ENCODE results near the gene ERICH4.
"Not testable (repeated sequence)": the region's sequence is repeated elsewhere in the genome, so short reads cannot be mapped to it uniquely, and the experiment has no call there.

The ERICH4 gene

DNA sequence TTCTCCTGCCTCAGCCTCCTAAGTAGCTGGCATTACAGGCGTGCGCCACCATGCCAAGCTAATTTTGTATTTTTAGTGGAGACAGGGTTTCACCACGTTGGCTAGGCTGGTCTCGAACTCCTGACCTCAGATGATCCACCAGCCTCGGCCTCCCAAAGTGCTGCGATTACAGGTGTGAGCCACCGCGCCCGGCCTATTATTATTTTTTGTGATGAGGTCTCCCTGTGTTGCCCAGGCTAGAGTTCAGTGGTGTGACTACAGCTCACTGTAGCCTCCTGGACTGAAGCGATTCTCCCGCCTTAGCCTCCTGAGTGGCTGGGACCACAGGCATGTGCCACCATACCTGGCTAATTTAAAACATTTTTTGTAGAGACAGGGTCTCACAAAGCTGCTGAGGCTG lies 7.6 kb upstream of the ERICH4 start:
- DNase-seq (ENCODE audit: low read depth), result not testable (repeated sequence)

DNA sequence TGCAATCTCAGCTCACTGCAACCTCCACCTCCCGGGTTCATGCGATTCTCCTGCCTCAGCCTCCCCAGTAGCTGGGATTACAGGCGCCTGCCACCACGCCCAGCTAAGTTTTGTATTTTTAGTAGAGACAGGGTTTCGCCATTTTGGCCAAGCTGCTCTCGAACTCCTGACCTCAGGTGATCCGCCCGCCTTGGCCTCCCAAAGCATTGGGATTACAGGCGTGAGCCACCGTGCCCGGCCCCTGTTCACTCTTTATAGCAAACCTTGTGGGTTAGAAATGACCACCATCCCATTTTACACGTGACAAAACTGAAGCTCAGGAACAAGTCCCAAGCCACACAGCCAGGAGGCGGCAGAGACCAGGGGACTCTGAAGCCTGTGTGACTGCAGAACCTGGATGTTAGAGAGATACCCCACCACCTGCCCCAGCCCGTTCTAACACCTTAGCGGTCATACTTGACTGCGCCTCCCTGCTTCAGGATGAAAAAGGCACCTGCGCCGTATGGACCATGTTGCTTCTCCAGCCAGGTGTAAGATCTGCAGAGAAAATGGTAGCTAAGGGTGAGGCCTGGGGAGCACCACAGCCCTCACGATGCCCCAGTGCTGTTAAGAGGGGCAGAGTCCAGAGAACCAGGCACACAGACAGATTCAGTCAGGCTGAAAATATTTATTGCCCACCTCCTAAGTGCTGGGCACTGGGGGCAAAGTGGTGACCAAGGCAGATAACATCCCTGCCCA lies 6.9 kb upstream of the ERICH4 start:
- no peak for DNase-seq (ENCODE audit: low read depth)

- no peak for DNase-seq (ENCODE audit: low read depth)
These were observed 6.3 kb upstream of the ERICH4 start for GRCh38 chr19:41436674-41436951.

DNA sequence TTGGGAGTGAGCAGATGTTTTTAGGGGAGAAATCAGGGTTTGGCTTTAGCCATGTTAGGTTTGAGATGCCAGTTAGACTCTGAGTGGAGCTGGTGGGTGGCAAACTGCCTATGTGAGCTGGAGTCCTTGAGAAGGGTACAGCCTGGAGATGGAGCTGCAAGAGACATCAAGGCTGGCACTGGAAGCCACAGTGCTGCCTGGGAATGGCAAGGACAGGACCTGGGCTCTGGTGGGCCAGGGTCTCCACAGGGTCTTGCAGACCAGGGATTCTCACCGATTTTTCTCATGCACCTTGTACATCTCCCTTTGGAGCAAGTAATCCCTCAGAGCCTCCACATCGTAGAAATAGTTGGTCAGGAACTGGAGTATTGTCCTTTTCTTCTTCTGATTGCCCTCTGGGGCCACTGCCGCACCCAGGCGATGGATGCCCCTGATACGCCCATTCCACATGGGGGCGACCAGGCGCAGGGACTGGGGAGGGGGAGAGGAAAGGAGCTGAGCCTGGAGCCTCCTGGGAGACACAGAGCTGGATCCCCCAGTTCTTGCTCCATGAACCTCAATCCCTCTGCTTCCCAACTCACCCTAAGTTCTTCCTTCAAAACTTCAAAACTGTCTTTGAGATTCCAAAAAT lies 4.9 kb upstream of the ERICH4 start:
- no peak for DNase-seq (ENCODE audit: low read depth)

- DNase-seq (ENCODE audit: low read depth), result peak; percentile 91
These were observed 3.3 kb upstream of the ERICH4 start, which contains the start of gene DMAC2 for GRCh38 chr19:41439441-41440222. Gene DMAC2, minus strand, starts transcription at chr19:41439912. Its CDS starts 13 bp downstream, at chr19:41439899.

- DNase-seq (ENCODE audit: low read depth), result no peak
These were observed 1.5 kb upstream of the ERICH4 start for GRCh38 chr19:41441321-41441945.

DNA sequence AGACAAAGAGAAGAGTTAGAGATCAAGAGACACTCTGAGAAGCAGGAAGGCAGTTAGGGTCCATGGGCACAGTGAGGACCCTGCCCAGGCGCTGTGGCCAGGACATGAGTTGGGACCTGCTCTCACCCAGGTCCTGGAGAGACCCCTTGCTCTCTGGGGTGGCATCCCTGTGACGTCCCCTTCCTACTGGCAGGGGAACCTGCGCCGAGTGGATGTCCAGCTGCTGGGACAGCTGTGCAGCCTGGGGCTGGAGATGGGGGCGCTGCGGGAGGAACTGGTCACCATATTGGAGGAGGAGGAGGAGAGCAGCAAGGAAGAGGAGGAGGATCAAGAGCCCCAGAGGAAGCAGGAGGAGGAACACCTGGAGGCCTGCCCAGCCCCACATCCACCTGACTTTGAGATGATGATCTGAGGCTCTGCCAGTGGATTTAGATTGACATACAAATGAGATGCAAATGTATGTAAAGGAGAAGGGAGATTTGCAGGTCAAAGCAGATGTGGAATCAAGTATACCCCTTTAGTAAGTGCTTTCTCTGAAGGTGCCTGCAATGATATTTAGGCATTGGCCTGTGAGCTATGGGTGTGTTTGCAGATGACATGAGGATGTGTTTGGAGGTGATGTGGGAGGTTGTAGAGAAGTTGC lies 978 bp downstream of the ERICH4 start:
- DNase-seq (ENCODE audit: low read depth), result no peak

DNA sequence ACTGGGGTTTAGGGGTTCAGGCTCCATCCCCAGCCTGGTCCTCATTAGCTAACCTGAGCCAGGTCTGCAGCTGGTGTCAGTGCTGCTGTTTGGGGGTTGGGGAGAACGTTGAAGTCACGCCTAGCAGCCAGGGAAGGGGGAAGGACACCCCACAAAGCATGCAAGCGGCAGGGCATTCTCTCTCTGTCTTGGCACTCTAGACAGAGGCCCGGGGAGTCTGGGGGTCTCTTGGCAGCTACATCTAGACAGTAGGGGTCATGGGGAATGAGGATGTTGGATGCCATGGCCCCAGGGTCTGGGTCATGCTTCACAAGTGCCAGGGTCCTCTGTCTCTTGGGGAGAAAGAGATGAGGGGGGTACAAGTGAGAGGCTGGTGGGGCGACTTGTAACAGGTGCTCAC lies 2.6 kb downstream of the ERICH4 start:
- no peak for DNase-seq (ENCODE audit: low read depth)

- no peak for DNase-seq (ENCODE audit: low read depth)
These were observed 4.9 kb downstream of the ERICH4 start for GRCh38 chr19:41447732-41448332.

GRCh38 chr19:41449079-41449864 lies 6.3 kb downstream of the ERICH4 start:
- DNase-seq (ENCODE audit: low read depth), result peak; percentile 58

GRCh38 chr19:41449865-41450178 lies 6.9 kb downstream of the ERICH4 start:
- no peak for DNase-seq (ENCODE audit: low read depth)

DNA sequence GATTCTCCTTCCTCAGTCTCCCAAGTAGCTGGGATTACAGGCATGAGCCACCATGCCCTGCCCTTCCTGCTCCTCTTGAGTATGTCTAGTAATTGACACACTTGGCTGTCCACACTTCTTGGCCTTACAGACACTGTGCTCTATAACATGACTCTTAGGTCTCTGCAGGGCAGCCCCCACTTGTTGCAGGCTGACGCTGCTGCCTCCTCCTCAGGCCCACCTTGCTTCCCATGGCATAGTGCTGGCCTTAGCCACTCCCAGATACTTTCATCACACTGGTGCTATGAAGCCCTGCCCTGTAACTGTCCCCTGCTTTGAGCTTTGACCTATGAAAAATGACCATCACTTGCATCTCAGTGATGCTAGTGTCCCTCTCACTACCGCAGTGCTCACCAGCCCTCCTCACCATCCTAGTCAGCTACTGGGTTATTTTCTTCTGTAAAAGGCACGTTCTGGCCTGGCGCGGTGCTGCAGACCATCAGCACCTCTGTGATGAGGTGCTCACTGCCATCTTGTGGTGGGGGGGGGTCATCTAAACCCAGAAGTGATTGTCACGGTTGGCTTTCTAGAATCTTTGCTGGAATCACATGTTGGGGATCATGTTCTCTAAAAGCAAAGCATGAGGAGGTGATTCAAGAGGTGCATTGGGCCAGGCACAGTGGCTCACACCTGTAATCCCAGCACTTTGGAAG lies 9.8 kb downstream of the ERICH4 start:
- DNase-seq (ENCODE audit: low read depth), result no peak

- no peak for DNase-seq (ENCODE audit: low read depth)
These were observed 13.0 kb downstream of the ERICH4 start for GRCh38 chr19:41455936-41456335.

- no peak for DNase-seq (ENCODE audit: low read depth)
These were observed 13.5 kb downstream of the ERICH4 start for GRCh38 chr19:41456342-41456918.

GRCh38 chr19:41457241-41457640 lies 14.3 kb downstream of the ERICH4 start:
- no peak for DNase-seq (ENCODE audit: low read depth)

- DNase-seq (ENCODE audit: low read depth), result no peak
These were observed 19.5 kb downstream of the ERICH4 start for GRCh38 chr19:41462497-41462896.

DNA sequence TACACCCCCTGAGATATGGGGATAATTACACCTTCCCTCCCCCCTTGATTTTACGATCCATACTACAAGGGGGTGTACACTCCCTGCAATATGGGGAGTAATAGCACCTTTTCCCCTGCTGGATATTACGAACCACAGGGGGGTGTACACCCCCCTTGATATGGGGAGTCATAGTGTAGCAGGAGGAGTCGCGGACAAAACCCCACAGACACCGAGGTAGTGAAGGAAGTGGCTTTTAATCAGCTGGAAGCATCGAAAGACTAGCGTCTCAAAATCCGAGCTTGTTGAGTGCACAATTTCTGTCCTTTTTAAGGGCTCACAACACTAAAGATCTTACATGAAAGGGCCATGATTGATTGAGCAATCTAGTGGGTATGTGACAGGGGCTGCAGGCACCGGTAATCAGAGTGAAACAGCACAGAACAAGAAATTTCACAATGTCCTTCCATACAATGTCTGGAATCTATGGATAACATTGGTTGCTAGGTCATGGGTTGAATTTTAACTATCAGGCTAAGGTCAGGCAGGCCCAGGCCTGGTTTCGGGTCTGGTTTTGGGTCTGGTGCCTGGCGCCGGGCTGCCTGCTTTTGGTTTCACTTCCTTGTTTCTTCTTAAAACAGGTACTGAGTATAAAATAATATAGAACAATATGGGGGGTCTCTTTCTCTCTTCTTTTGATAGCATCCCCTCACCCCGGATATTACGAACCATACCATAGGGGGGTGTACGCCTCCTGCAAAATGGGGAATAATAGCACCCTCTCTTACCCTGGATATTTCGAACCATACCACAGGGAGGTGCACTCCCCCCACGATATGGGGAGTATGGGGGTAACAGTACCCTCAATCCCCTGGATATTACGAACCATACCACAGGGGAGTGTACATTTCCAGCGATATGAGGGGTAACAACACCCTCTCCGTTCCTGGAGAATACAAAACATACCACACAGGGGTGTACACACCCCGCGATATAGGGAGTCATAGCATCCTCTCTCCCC lies 20.6 kb downstream of the ERICH4 start:
- not testable (repeated sequence) for DNase-seq (ENCODE audit: low read depth)

DNA sequence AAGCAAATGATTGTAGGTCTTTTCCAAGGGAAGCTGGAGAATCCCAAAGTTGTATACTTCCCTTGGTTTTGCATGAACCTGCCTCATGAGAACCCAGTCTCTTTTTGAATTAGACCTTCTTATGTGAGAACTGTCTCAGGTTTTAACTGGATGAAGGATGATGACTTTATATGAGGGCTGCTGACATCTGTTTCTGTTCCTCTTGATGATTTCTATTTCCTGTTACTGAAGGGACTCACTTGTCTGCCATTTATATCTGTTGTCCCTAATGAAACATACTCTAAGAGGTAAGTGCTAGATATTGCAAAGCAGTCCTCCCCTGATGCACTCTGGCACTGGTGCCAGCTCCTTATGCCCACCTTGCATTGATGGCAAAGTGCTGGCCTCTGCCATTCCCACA lies 33.6 kb downstream of the ERICH4 start:
- DNase-seq (ENCODE audit: low read depth), result no peak

GRCh38 chr19:41478171-41478570 lies 35.2 kb downstream of the ERICH4 start:
- DNase-seq (ENCODE audit: low read depth), result no peak
